Measurements from ENCODE around the gene CD82.
A peak's percentile ranks its signal among the peaks of the same experiment; 100 is the strongest.

CD82 gene

GRCh38 chr11:44577231-44577830 is 11.9 kb downstream of the CD82 start:
- no peak for DNase-seq

- DNase-seq, result no peak
Observed at GRCh38 chr11:44578279-44578678, 12.8 kb downstream of the CD82 start.

- DNase-seq, result no peak
Observed at GRCh38 chr11:44579302-44579761, 13.9 kb downstream of the CD82 start.

GRCh38 chr11:44580701-44581100 is 15.2 kb downstream of the CD82 start:
- no peak for DNase-seq

- peak; percentile 94 for DNase-seq
Observed at GRCh38 chr11:44581246-44581645, 15.8 kb downstream of the CD82 start.

- DNase-seq, result no peak
Observed at GRCh38 chr11:44582641-44583352, 17.3 kb downstream of the CD82 start.

GRCh38 chr11:44583353-44583669 is 17.8 kb downstream of the CD82 start:
- no peak for DNase-seq

GRCh38 chr11:44585421-44585820 is 20.0 kb downstream of the CD82 start:
- DNase-seq, result no peak

GRCh38 chr11:44589301-44589700 is 23.8 kb downstream of the CD82 start:
- no peak for DNase-seq

- DNase-seq, result no peak
Observed at GRCh38 chr11:44590769-44591168, 25.3 kb downstream of the CD82 start.

- DNase-seq, result no peak
Observed at GRCh38 chr11:44591557-44591956, 26.1 kb downstream of the CD82 start.

- DNase-seq, result no peak
Observed at GRCh38 chr11:44592125-44592940, 26.9 kb downstream of the CD82 start.

GRCh38 chr11:44593251-44593650 is 27.8 kb downstream of the CD82 start:
- DNase-seq, result no peak

GRCh38 chr11:44595006-44595405 is 29.5 kb downstream of the CD82 start:
- no peak for DNase-seq

GRCh38 chr11:44595964-44596381 is 30.5 kb downstream of the CD82 start:
- DNase-seq, result peak; percentile 6

- DNase-seq, result no peak
Observed at GRCh38 chr11:44596525-44597276, 31.2 kb downstream of the CD82 start.

GRCh38 chr11:44597358-44598012 is 32.0 kb downstream of the CD82 start:
- DNase-seq, result no peak

- no peak for DNase-seq
Observed at GRCh38 chr11:44598831-44599230, 33.4 kb downstream of the CD82 start.

- no peak for DNase-seq
Observed at GRCh38 chr11:44600261-44600660, 34.8 kb downstream of the CD82 start.

GRCh38 chr11:44600839-44601383 is 35.4 kb downstream of the CD82 start:
- DNase-seq, result no peak

- DNase-seq, result no peak
Observed at GRCh38 chr11:44601471-44602370, 36.3 kb downstream of the CD82 start.

All from NCI-H2029 (cell line).